GM21390 (cell line): Measurements from ENCODE around the gene JMJD1C.

Experiments used
- ATAC-seq: cut with Tn5 transposase; IDR thresholded peaks from one replicate; pipeline ENCODE4 v1.9.1; 2021; ENCODE audit not compliant: unreplicated experiment

The JMJD1C gene

DNA sequence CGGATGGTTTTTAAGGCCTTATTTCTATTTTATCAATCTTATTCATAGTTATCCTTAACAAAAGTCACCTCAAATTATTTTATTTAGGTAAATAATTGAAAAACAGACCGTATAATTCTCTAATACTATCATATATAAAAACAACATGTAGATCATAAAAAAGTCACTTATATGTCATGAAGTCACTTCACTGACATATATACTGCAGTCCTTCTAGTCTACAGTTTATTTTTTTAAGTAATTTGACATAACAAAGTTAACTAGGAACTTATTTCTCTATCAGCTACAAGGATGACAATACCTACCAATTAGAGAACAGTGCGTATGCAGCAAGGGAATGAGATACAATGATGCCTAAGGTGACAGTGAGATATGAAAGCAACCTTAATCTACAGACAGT lies 26.2 kb downstream of the JMJD1C start:
- no peak for ATAC-seq

DNA sequence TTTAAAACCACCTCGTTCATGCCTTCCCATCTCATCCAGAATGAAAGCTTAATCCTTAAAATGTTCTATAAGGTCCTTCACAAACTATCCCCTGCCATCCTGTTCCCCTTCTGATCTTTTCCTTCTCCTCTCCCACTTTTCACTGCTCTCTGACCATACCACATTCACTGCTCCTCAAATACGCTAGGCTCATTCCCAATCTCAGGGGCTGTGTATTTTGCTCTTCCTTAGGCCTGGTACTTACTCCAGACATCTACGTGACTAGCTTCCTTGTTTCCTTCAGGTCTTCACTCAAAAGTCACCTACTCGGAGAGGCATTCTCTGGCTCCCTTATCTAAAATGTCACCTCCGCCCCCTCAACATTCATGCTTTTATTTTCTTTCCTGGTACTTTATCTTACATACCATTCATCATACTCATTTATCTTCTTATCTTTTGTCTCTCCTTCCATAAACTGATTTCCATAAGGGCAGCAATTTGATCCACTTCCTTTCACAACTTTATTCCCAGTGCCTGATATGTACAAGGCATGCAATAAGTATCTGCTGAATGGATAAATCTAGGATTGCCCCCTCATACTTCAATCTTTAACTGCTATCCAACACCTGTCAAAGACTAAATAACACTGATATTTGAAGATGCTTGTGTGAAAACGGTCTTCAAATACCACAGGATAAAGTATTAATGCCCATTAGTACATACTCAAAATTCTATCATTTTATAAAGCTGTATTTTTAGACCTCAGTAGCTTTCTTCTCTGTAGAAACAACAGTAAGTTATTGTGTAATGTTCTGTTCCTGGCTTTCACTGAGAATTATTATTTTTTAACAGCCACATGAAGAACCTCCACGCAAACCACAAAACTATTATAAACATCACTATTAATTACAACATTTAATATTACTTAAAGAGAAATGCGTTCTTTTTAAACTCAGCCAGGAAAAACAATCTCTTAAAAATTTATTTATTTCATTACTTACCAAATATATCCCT lies 27.0 kb downstream of the JMJD1C start:
- no peak for ATAC-seq

- no peak for ATAC-seq
Observed at GRCh38 chr10:63437116-63437949, 28.4 kb downstream of the JMJD1C start.

GRCh38 chr10:63436225-63436624 lies 29.6 kb downstream of the JMJD1C start:
- ATAC-seq = no peak

DNA sequence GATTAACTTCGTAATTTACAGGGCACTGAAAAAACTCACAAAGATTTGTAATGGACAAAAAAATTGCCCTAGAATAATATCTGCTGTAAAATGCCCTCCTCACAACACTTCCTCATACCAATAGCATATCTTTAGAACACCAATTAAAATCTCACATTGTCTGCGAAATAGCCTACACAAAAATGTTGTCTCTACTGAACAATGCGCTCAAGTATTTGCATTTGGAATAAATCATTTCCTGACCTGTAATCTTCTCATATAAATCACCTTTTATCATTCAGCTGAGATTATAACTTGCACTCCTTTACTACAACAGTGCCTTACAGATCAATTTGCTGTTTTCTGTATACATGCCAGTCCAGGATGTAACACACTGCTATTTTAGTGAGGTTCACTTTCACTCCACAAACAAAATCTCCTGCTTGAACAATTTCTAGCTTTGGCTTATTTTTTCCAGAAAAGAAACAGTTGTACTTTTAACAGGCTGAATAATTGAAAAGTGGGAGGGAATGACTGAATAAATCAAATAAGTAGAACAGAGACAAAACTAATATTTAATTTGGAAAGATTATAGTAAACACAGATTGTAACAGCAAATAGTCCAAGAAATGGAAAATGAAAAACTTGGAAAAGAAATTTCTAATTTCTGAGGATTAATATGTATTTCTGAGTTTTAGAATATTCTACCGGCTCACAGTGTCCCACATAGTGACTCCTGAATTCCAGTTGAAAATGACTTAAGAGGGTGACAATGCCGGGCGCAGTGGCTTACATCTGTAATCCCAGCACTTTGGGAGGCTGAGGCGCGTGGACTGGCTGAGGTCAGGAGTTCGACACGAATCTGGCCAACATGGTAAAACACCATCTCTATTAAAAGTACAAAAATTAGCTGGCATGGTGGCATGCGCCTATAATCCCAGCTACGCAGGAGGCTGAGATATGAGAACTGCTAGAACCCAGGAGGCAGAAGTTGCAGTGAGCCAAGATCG lies 30.6 kb downstream of the JMJD1C start:
- ATAC-seq = no peak

DNA sequence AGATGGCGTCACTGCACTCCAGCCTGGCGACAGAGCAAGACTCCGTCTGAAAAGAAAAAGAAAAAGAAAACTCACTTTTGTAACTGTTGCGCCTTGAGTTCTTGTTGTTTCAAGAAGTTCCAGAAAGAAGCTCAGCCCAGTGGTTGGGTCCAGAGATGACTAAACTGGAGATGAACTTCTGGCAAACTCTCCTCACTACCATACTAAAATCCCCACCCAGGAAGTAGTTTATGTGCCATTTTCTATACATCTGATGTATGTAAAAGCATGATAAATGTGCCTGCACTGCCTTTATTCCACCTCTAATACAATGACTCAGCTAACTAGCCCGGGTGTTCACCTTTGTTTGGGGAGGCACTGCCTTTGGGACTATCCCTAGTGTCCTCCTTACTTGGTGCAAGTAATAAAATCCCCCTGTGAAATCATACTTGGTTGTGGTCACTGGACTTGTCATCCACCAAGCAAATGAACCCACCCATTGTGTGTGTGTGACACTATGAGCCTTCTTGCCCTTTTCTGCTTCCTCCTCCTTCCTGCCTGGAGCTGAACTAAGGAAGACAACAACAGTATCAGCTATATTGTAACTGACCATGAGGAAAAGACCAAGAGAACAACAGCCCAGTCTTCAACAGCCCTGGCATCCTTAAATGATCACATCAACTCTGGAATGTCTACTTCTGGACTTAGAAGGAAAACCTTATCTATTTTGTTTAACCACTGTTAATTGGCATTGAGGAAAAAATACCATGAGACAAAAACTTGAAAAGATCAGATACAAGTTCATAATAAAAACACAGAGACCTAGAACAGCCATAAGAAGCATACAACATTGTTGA lies 33.6 kb downstream of the JMJD1C start:
- no peak for ATAC-seq

- ATAC-seq = no peak
Observed at GRCh38 chr10:63430999-63431356, 34.8 kb downstream of the JMJD1C start.

GRCh38 chr10:63430091-63430998 lies 35.4 kb downstream of the JMJD1C start:
- no peak for ATAC-seq

GRCh38 chr10:63429281-63429680 lies 36.5 kb downstream of the JMJD1C start:
- ATAC-seq = no peak

- no peak for ATAC-seq
Observed at GRCh38 chr10:63427013-63427412, 38.8 kb downstream of the JMJD1C start.

DNA sequence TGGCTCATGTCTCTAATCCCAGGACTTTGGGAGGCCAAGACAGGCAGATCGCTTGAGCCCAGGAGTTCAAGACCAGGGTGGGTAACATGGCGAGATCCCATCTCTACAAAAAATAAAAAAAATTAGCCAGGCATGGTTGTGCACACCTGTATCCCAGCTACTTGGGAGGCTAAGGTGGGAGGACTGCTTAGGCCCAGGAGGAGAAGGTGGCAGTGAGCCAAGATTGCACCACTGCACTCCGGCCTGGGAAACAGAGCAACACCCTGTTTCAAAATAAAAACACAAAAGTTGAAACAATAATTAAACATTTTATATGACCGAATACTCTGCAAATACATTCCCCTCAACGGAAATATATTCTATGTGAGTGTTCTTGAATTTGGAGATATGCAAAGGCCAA lies 40.3 kb downstream of the JMJD1C start:
- no peak for ATAC-seq

GRCh38 chr10:63424576-63424975 lies 41.2 kb downstream of the JMJD1C start:
- no peak for ATAC-seq

GRCh38 chr10:63423494-63423893 lies 42.3 kb downstream of the JMJD1C start:
- ATAC-seq = no peak

- ATAC-seq = peak; percentile 95
Observed at GRCh38 chr10:63421591-63421990, 44.2 kb downstream of the JMJD1C start.

DNA sequence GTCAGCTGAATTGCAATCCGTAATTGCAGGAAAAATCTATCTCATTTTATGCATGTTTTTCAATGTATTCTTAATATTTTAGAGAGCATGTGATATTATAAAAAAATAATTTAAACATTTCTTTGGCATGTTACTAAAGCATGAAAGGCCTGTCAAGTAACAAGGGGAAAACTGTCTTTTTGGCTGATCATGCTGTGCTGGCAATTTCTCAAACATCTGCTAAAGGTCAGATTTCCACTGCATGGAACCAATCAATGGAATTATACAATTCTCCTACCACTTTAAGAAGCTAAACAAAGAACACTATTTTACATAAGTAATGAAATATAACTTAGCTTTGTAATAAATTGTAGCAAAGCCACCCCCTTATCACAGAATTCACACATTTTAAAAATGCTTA lies 49.4 kb downstream of the JMJD1C start:
- no peak for ATAC-seq

GRCh38 chr10:63415640-63416244 lies 50.0 kb downstream of the JMJD1C start:
- no peak for ATAC-seq

DNA sequence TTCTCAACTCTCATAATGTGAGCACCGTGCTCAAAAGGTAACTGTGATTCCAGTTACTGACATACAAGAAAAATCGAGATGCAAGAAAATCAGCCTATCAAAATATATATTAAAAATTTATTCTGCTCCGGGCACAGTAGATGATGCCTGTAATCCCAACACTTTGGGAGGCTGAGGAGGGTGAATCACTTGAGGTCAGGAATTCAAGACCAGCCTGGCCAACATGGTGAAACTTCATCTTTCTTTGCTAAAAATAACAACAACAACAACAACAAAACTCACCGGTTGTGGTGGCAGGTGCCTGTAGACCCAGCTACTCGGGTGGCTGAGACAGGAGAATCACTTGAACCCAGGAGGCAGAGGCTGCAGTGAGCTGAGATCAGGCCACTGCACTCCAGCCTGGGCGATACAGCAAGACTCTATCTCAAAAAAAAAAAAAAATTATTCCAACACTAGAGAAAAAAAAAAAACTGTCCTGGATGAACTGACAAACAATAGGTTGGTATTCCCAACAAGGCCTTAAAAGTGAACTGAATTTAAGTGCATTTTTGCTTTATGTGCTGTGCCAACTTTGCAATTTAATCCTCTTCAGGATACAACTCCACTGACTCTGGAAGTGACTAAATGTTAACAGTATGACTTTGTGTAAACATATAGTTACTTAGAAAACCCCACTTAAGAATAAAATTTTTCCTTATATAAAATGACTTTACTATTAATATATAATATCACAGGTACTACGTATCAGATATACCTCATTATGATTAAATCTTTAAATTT lies 51.1 kb downstream of the JMJD1C start:
- ATAC-seq = no peak

GRCh38 chr10:63413429-63413828 lies 52.3 kb downstream of the JMJD1C start:
- ATAC-seq = no peak
